ENCODE data around the gene KCNJ10.

- no peak for TF ChIP-seq CTCF (IDR thresholded peaks at IDR 0.05; ENCODE audit: insufficient read depth, low read length, poor library complexity, severe bottlenecking)
- no peak for TF ChIP-seq EZH2phosphoT487 (conservative IDR thresholded peaks at IDR 0.05; ENCODE audit: low read length)
These were observed 112.1 kb downstream of the KCNJ10 start for GRCh38 chr1:159957824-159958268.
